DOHH2 (cell line): Measurements from ENCODE around the gene TEF.

Source experiments
- H3F3A ChIP-seq: fragments of 200-600 bp; sonication (generic), shearing (Covaris generic); 2 replicates; pipeline ENCODE4 v1.6.0; 2016; ENCODE audit warnings: antibody characterized with exemption, mild to moderate bottlenecking; ENCODE audit not compliant: control insufficient read depth, insufficient read depth
- H3K27ac ChIP-seq: fragments of 200-600 bp; sonication (generic); 2 replicates; pipeline ENCODE4 v1.5.1; 2014; ENCODE audit warnings: low read depth, mild to moderate bottlenecking, low read length, moderate library complexity
- H3K27me3 ChIP-seq: fragments of 200-600 bp; sonication (generic); 2 replicates; pipeline ENCODE4 v1.6.1; 2014; ENCODE audit warnings: mild to moderate bottlenecking, low read length, mixed read lengths; ENCODE audit not compliant: control insufficient read depth
- H3K36me3 ChIP-seq: fragments of 200-600 bp; sonication (generic); 2 replicates; pipeline ENCODE4 v1.6.1; 2014; ENCODE audit warnings: mild to moderate bottlenecking, low read length, moderate library complexity, mixed read lengths; ENCODE audit not compliant: control insufficient read depth
- H3K4me1 ChIP-seq: fragments of 200-600 bp; sonication (generic); 2 replicates; pipeline ENCODE4 v1.6.1; 2014; ENCODE audit warnings: mild to moderate bottlenecking, low read length, mixed read lengths; ENCODE audit not compliant: control insufficient read depth
- H3K4me2 ChIP-seq: fragments of 200-600 bp; sonication (generic); 2 replicates; pipeline ENCODE4 v1.6.0; 2014; ENCODE audit warnings: mild to moderate bottlenecking, low read length, moderate library complexity
- H3K4me3 ChIP-seq: fragments of 200-600 bp; sonication (generic); 2 replicates; pipeline ENCODE4 v1.5.1; 2014; ENCODE audit warnings: mild to moderate bottlenecking, low read length, mixed read lengths
- H3K79me2 ChIP-seq: fragments of 200-600 bp; sonication (generic); 2 replicates; pipeline ENCODE4 v1.6.1; 2014; ENCODE audit warnings: mild to moderate bottlenecking, low read length, mixed read lengths; ENCODE audit not compliant: control insufficient read depth
- H3K9me2 ChIP-seq: fragments of 200-600 bp; sonication (generic); replicated peaks from 2 replicates; pipeline ENCODE4 v1.6.1; 2014; ENCODE audit warnings: mild to moderate bottlenecking, low read length, mixed read lengths; ENCODE audit not compliant: control insufficient read depth
- H3K9me3 ChIP-seq: fragments of 200-600 bp; sonication (generic); 2 replicates; pipeline ENCODE4 v1.6.1; 2014; ENCODE audit warnings: antibody characterized with exemption, low read length, mixed read lengths; ENCODE audit not compliant: control insufficient read depth, insufficient read depth
- H4K20me1 ChIP-seq: fragments of 200-600 bp; sonication (generic); 2 replicates; pipeline ENCODE4 v1.6.0; 2014; ENCODE audit warnings: low read depth, mild to moderate bottlenecking, antibody characterized with exemption, low read length, moderate library complexity; ENCODE audit not compliant: control insufficient read depth, insufficient read depth
- CTCF ChIP-seq: fragments of 200-600 bp; sonication (generic); IDR thresholded peaks from one replicate; pipeline ENCODE4 v1.5.1; 2014; ENCODE audit warnings: antibody characterized with exemption, mild to moderate bottlenecking, low read depth, low read length; ENCODE audit not compliant: poor library complexity, severe bottlenecking
- EZH2phosphoT487 ChIP-seq: fragments of 200-600 bp; sonication (generic); IDR thresholded peaks from 2 replicates; pipeline ENCODE4 v1.6.1; 2017; ENCODE audit warnings: borderline replicate concordance, mild to moderate bottlenecking, antibody characterized with exemption, low read length, moderate library complexity, mixed read lengths

The TEF gene

GRCh38 chr22:41368543-41369423, 13.0 kb upstream of the TEF start:
- Histone ChIP-seq H3K27me3 (peaks cover 27% of the 10 kb centered on the region), H3K4me2 (no peak overlapping the region), H3K27ac (no peak overlapping the region), H3K79me2 (no peaks in the 10 kb centered on the region), H3K9me3 (no peaks in the 10 kb centered on the region), H3F3A (no peaks in the 10 kb centered on the region), H4K20me1 (no peaks in the 10 kb centered on the region), H3K9me2 (no peaks in the 10 kb centered on the region), H3K36me3 (no peaks in the 10 kb centered on the region), H3K4me1 (peaks cover 8% of the 10 kb centered on the region), H3K4me3 (no peak overlapping the region)
- TF ChIP-seq CTCF (no peak), EZH2phosphoT487 (no peak)

GRCh38 chr22:41369424-41369745, 12.4 kb upstream of the TEF start:
- Histone ChIP-seq H3F3A (no peaks in the 10 kb centered on the region), H3K4me1 (peaks cover 8% of the 10 kb centered on the region), H3K79me2 (no peaks in the 10 kb centered on the region), H3K36me3 (no peaks in the 10 kb centered on the region), H3K4me3 (no peak overlapping the region), H3K27ac (no peak overlapping the region), H4K20me1 (no peaks in the 10 kb centered on the region), H3K9me3 (no peaks in the 10 kb centered on the region), H3K4me2 (no peak overlapping the region), H3K27me3 (peaks cover 27% of the 10 kb centered on the region), H3K9me2 (no peaks in the 10 kb centered on the region)
- TF ChIP-seq EZH2phosphoT487, result no peak
- TF ChIP-seq CTCF, result no peak

GRCh38 chr22:41369837-41370236, 11.9 kb upstream of the TEF start:
- TF ChIP-seq EZH2phosphoT487 (no peak), CTCF (no peak)
- no peak overlapping the region for H3K4me2 ChIP-seq

More at GRCh38 chr22:41369837-41370236, 11.9 kb upstream of the TEF start:
- H4K20me1 ChIP-seq, result no peaks in the 10 kb centered on the region
- H3K4me3 ChIP-seq, result no peak overlapping the region
- no peaks in the 10 kb centered on the region for H3K9me2 ChIP-seq
- peaks cover 27% of the 10 kb centered on the region for H3K27me3 ChIP-seq
- no peaks in the 10 kb centered on the region for H3K9me3 ChIP-seq
- H3K27ac ChIP-seq, result no peak overlapping the region
- H3K36me3 ChIP-seq, result no peaks in the 10 kb centered on the region
- no peaks in the 10 kb centered on the region for H3F3A ChIP-seq
- H3K4me1 ChIP-seq, result peaks cover 8% of the 10 kb centered on the region
- H3K79me2 ChIP-seq, result no peaks in the 10 kb centered on the region
